HG02970 (cell line): Measurements from ENCODE around the gene AJAP1.

Experiments used
- ATAC-seq: cut with Tn5 transposase; IDR thresholded peaks from one replicate; pipeline ENCODE4 v1.9.1; 2021; ENCODE audit warnings: mild to moderate bottlenecking, moderate library complexity, moderate number of reproducible peaks; ENCODE audit not compliant: unreplicated experiment, low FRiP score

Gene AJAP1

GRCh38 chr1:4697801-4698200 lies 43.4 kb downstream of the AJAP1 start:
- no peak for ATAC-seq

- ATAC-seq = no peak
Observed at GRCh38 chr1:4698911-4699310, 44.5 kb downstream of the AJAP1 start.

GRCh38 chr1:4699376-4700301 lies 45.2 kb downstream of the AJAP1 start:
- no peak for ATAC-seq

- ATAC-seq = no peak
Observed at GRCh38 chr1:4700801-4701200, 46.4 kb downstream of the AJAP1 start.

GRCh38 chr1:4701276-4701675 lies 46.9 kb downstream of the AJAP1 start:
- no peak for ATAC-seq

- no peak for ATAC-seq
Observed at GRCh38 chr1:4702464-4702863, 48.1 kb downstream of the AJAP1 start.

GRCh38 chr1:4702932-4703331 lies 48.5 kb downstream of the AJAP1 start:
- no peak for ATAC-seq

GRCh38 chr1:4703646-4704045 lies 49.2 kb downstream of the AJAP1 start:
- ATAC-seq = no peak

GRCh38 chr1:4708840-4709507 lies 54.6 kb downstream of the AJAP1 start:
- ATAC-seq = no peak

- ATAC-seq = no peak
Observed at GRCh38 chr1:4709641-4710040, 55.2 kb downstream of the AJAP1 start.

- ATAC-seq = no peak
Observed at GRCh38 chr1:4710592-4711415, 56.4 kb downstream of the AJAP1 start.

GRCh38 chr1:4711416-4712275 lies 57.2 kb downstream of the AJAP1 start:
- ATAC-seq = no peak

GRCh38 chr1:4713669-4714068 lies 59.3 kb downstream of the AJAP1 start:
- no peak for ATAC-seq

GRCh38 chr1:4716406-4716805 lies 62.0 kb downstream of the AJAP1 start:
- no peak for ATAC-seq

GRCh38 chr1:4718071-4718470 lies 63.7 kb downstream of the AJAP1 start:
- no peak for ATAC-seq

GRCh38 chr1:4723106-4723505 lies 68.7 kb downstream of the AJAP1 start:
- ATAC-seq = no peak

- no peak for ATAC-seq
Observed at GRCh38 chr1:4724001-4724400, 69.6 kb downstream of the AJAP1 start.

GRCh38 chr1:4724695-4725250 lies 70.4 kb downstream of the AJAP1 start:
- no peak for ATAC-seq

- ATAC-seq = no peak
Observed at GRCh38 chr1:4725416-4725815, 71.0 kb downstream of the AJAP1 start.
